GM13976 (cell line): ENCODE measurements around the gene LGALS7.

Experiments
- DNase-seq: peaks from one replicate; pipeline ENCODE4 v3.0.0; 2012; ENCODE audit warnings: low spot score
- in situ Hi-C: fragments of 300-500 bp; cut with MboI; formaldehyde crosslinking; loops from one replicate; pipeline ENCODE4 v1.12.0; 2022; ENCODE audit warnings: low sequenced_read_pairs, mixed read lengths, inconsistent platforms; ENCODE audit not compliant: unreplicated experiment
- TF ChIP-seq, protein P1 (sequence below): IDR thresholded peaks from 2 replicates; pipeline ENCODE4 v1.5.1; 2012; ENCODE audit warnings: borderline replicate concordance, mild to moderate bottlenecking; ENCODE audit not compliant: insufficient read depth; ENCODE audit errors: extremely low read depth, missing control alignments, control extremely low read depth

The LGALS7 gene

DNA sequence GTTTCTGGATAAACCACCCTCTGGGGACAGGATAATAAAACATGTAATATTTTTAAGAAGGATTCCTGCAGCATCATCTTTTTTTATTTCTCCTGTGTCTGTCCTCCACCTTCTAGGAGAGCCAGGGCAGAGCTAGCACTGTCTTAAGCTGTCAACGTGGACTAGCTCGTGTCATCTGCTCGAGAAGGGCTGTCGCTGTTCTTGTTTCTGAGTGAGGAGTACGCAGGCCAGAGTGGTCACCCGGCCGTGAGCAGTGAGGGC lies 42.9 kb downstream of the LGALS7 start:
- in situ Hi-C loops, result no loop called here
- DNase-seq, result no peak
- TF ChIP-seq, protein P1, sequence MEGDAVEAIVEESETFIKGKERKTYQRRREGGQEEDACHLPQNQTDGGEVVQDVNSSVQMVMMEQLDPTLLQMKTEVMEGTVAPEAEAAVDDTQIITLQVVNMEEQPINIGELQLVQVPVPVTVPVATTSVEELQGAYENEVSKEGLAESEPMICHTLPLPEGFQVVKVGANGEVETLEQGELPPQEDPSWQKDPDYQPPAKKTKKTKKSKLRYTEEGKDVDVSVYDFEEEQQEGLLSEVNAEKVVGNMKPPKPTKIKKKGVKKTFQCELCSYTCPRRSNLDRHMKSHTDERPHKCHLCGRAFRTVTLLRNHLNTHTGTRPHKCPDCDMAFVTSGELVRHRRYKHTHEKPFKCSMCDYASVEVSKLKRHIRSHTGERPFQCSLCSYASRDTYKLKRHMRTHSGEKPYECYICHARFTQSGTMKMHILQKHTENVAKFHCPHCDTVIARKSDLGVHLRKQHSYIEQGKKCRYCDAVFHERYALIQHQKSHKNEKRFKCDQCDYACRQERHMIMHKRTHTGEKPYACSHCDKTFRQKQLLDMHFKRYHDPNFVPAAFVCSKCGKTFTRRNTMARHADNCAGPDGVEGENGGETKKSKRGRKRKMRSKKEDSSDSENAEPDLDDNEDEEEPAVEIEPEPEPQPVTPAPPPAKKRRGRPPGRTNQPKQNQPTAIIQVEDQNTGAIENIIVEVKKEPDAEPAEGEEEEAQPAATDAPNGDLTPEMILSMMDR, result no peak

DNA sequence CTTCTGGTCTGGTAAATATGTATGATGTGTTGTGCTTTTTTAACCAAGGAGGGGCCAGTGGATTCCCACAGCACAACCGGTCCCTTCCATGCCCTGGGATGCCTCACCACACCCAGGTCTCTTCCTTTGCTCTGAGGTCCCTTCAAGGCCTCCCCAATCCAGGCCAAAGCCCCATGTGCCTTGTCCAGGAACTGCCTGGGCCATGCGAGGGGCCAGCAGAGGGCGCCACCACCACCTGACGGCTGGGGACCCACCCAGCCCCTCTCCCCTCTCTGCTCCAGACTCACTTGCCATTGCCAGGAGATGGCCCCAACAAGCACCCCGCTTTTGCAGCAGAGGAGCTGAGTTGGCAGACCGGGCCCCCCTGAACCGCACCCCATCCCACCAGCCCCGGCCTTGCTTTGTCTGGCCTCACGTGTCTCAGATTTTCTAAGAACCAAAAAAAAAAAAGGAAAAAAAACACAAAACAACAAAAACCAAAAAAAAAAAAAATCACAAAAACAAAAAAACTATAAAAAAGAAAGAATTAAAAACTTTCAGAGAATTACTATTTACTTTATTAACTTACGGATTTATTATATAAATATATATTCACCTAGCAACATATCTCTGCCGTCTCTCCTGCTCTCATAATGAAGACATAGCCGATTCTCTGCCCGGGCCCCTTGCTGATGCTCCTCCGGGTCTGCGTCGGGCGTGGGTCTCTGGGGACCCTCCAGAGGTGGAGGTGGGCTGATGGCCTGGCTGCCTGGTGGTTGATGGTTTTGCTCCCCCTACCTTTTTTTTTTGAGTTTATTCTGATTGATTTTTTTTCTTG lies 43.5 kb downstream of the LGALS7 start:
- TF ChIP-seq, protein P1, result peak; percentile 75
- in situ Hi-C loops, result no loop called here
- peak; percentile 80 for DNase-seq

DNA sequence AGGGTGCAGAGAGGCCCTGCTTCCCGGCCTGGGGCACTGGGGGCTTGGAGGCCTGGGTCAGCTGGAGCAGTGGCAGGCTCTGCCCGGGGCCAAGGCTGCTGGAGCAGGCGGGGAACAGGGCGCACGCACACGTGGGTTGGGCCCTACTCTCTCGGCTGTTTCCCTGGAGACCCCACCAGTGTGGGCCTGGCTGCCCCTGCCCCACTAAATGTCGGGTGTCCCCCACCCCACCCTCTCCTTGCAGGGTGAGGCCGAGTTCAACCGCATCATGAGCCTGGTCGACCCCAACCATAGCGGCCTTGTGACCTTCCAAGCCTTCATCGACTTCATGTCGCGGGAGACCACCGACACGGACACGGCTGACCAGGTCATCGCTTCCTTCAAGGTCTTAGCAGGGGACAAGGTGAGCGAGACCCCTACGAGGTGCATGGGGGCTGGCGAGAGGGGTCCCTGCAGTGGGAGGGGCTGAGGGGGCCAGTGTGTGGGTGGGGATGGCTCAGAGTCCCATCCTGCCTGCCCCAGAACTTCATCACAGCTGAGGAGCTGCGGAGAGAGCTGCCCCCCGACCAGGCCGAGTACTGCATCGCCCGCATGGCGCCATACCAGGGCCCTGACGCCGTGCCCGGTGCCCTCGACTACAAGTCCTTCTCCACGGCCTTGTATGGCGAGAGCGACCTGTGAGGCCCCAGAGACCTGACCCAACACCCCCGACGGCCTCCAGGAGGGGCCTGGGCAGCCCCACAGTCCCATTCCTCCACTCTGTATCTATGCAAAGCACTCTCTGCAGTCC lies 44.4 kb downstream of the LGALS7 start:
- in situ Hi-C loops, result no loop called here
- no peak for DNase-seq
- TF ChIP-seq, protein P1, result no peak

DNA sequence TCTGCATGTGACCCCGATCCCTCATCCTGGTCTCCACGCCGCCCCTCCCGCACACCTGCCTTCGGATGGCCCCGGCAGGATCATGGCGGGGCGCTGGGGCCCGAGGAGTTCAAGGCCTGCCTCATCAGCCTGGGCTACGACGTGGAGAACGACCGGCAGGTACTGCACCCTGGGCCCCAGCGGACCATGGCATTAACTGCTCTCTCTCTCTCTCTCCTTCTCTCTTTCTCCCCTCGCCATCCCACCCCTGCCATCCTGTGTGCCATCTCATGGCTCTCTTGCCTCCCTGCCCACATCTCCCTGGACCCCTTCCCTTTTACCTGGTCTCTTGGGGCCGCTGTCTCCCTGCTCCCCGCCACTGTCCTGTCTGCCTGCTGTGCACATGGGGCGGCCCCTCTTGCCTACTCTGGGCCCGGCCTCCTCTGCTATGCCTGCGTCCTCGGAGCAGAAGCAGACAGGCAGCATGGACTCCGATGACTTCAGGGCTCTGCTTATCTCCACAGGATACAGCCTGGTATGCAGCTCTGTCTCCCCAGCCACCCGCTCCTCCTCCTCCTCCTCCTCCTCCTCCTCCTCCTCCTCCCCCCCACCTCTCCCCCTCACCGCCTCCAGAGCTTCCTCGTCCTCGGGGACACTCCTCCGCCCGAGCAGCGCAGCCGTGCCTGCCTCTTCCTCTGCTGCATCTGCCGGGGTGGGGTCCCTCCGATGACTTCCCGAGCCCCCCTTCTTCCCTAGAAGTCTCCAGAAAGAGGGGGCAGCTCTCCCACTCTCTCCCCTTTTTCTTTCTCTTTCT lies 45.3 kb downstream of the LGALS7 start:
- TF ChIP-seq, protein P1, result no peak
- in situ Hi-C loops, result no loop called here
- DNase-seq, result no peak

DNA sequence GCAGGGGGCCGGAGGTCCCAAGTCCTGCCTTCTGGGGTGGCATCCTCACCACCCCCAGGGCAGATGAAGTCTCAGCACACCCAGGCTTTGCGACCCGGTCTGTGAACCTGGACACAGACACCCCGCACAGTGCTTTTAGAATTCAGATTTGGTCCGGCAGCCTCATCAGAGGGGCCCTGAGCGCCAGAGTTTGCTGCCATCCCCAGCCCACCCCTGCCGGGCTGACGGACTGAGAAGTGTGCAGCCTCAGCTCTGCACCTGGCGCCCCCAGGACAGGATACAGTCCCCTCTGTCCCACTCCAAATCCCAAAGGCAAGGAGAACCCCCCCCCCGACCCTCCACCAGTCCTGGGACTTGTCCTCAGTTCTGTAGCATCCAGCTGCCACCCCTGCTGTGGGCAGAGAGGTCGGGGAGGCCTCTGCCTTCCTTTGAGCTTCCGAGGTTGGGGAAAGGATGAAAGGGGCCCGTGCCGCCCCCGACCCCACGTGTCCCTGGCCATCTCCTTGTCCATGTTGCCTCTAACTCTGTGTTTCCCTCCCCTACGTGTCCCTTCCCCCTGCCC lies 45.9 kb downstream of the LGALS7 start:
- in situ Hi-C loops, result no loop called here
- TF ChIP-seq, protein P1, result no peak
- no peak for DNase-seq

GRCh38 chr19:38726761-38727301 lies 46.5 kb downstream of the LGALS7 start:
- TF ChIP-seq, protein P1, result no peak
- no peak for DNase-seq
- in situ Hi-C loops, result no loop called here
